ENCODE data around the gene DARS2. TPM values are rescaled to one million over a fixed set of nuclear protein-coding genes. Genes with fewer than 3 reads are reported as not detected.
"Not testable (repeated sequence)": the region's sequence is repeated elsewhere in the genome, so short reads cannot be mapped to it uniquely, and the experiment has no call there.

DARS2 gene
- total RNA-seq, 1 experiment from 2014 or later, result 11.1 TPM

DNA sequence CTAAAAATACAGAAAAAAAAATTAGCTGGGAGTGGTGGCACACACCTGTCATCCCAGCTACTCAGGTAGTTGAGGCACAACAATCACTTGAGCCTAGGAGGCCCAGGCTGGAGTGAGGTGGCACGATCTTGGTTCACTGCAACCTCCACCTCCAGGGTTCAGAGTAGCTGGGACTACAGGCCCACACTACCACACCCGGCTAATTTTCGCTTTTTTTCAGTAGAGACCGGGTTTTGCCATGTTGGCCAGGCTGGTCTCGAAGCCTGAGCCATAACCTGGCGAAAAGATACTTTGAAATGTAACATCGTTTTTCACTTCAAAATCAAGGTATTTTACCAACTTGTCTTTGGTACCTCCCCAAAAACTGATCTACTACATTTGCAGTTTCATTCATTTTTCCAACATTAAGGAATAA is 37.3 kb downstream of the DARS2 start:
- DNase-seq (ENCODE audit: low spot score), result peak; percentile 39

DNA sequence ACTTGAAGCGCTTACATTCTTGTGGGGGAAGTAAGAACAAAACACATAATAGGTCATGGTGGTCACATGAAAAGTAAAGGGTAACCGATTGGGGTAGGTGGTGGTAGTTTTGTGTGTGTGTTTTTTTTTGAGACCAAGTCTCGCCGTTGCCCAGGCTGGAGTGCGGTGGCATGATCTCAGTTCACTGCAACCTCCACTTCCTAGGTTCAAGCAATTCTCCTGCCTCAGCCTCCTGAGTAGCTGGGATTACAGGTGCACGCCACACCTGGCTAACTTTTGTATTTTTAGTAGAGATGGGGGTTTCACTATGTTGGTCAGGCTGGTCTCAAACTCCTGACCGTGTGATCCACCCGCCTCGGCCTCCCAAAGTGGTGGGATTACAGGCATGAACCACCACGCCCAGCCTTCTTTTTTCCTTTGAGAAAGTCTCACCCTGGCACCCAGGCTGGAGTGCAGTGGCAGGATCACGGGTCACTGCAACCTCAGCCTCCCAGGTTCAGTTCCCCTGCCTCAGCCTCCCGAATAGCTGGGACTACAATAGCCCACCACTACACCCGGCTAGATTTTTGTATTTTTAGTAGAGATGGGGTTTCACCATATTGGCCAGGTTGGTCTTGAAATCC is 37.8 kb downstream of the DARS2 start:
- not testable (repeated sequence) for DNase-seq (ENCODE audit: low spot score)

DNA sequence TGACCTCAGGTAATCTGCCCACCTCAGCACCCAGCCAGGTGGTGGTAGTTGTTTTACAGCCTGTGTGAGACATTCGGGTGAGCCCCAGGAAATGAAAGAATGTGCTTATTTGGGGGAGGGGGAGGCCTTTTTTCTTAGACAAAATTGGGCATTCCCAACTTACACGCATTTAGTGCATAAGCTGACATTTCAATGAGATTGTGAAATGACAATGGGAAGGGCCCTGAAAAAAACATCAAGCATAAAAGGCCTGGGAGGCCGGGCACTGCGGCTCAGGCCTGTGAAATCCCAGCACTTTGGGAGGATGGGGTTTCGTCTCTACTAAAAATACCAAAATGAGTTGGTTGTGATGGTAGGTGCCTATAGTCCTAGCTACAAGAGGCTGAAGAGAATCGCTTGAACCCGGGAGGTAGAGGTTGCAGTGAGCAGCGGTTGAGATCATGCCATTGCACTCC is 38.3 kb downstream of the DARS2 start:
- DNase-seq (ENCODE audit: low spot score), result no peak

DNA sequence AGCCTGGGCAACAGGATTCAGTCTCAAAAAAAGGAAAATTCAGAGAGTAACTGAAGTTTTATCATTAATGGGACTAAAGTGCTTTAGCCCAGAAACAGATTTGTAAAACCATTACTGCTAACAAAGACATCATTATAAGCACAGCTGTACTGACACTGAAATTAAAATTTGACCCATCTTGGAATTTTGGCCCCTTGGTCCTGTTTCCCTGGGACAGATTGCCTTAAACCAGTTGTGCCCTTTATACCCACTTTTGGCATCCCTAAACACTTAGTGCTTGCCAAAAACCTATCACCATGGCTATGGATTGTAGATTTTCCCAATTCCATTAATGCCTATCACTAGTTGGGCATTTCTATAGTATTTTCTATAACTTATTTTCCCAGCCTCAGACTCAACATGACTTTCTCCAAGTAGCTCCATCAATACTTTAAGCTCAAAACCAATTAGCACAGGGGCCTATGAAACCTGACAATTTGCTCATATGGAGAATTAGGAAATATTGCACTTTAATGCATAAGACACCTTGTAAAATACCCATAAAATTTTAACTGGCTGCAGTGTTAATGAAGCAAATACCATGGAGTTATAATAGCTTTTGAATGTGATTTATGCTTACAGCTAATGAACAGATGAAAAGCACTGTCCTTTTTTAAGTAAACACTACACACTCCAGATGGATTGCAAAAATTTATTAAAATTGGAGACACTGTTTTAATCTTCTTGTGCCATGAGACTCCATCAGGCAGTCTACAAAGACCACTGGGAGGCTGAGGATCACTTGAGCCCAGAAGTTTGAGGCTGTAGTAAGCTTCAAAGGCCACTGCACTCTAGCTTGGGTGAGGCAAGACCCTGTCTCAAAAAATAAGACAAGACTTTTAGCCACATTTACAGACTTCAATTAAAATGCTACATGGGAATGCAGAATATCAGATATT is 39.0 kb downstream of the DARS2 start:
- no peak for DNase-seq (ENCODE audit: low spot score)

DNA sequence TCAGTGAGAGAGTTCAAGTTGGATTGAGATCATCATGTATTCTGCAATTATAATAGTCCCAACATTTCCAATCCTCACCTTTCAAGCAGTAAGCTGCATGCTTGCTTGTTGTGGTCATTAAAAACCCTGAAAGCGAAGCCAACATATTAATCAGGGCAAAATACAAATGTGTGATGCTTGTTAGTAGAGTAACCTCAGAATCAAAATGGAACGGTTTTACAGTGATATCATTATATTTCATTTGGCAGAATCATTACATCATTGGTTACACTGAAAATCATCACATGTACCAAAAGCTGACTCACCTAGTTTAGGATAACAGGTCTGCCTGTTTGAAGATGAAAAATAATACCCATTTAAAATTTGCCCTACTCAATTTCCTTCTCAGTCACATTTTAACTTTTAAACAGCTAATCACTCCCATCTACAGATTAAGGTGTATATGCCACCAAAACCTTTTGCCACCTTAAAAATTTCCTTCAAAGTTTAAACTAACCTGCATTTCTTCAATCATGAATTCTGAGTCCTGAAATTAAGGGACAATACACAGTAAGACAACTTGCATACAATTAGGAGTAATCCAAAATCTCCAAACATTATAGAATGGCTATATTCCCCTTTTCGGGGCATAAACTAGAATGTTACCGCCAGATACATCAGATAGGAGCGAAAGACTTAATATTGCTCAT is 39.9 kb downstream of the DARS2 start:
- DNase-seq (ENCODE audit: low spot score), result no peak

DNA sequence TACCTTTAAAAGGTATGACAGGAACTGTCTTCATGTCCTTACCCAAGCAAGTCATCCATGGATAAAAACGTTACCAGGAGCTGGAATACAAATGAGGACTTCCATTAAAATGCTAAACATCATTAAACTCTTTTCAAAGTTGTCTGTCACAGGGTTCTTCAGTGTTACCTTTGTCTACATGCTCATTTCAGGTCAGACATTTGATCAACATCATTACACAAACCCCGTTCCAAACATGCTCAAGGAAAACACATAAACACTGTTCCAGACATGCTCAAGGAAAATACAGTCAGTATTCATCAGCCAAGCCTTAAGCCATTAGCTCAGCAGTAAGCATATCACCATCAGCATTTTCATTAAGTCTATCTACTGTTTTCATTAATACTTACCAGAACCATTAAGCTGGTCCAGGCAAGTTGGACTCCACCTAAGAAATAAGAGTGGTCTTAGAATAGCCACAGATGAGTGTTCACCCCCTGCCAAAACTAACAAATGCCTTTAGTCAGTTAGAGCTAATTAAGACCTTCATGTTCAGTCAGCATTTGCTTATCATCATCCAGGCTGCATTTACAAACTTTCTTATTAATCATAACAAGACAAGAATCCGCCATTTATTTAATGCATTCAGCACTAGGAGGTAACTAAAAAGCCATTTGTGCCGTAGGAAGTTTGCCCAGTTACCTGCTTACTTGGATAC is 41.1 kb downstream of the DARS2 start:
- no peak for DNase-seq (ENCODE audit: low spot score)

DNA sequence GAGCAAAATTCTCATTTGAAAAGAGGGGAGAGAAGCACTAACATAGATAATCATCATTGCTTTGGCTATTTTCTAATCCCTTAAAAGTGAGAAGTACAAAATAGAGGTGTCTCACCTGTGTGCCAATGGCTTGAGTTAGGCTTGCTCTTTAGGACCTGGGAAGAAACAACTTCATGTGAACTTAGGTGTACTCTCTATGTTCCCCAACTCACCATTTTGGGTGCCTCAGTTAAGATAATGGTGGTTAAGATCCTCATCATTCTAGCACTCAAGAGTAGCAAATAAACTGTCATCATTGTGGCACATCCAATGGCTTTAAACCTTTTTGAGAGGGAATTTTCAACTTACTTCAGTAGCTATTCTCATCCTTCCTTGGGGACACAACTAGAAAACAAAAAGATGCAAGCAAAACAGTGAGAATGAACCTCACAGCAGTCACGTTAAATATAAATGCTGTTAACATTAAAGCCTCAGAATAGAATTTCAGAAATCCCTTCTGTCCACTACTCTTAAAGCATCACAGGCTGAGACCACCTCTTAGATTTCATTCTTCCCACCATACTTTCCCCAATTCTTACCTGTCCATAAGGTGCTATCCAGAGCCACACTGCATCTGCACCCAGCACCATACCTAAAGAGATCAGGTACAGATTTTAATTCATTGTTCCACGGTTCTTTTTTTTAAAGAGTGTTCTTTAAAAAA is 42.1 kb downstream of the DARS2 start:
- DNase-seq (ENCODE audit: low spot score), result no peak

DNA sequence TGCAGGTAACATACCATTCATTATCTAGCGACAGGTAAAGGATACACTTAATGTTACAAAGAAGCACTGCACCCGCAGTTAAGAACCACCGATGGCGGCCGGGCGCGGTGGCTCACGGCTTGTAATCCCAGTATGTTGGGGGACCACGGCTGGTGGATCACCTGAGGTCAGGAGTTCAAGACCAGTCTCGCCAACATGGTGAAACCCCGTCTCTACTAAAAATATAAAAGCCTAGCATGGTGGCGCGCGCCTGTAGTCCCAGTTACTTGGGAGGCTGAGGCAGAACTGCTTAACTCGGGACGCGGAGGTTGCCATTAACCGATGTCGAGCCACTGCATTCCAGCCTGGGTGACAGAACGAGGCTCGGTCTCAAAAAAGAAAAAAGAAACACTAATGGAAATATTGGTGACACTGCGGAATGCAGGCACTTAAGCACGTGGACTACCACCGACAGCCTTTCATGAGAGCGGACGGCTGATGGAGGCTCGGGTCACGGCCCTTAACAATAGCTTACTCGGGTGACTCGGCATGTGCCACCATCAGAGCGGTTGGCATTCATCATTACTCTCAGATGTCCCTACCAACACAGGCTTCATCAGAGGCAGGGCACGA is 42.8 kb downstream of the DARS2 start:
- DNase-seq (ENCODE audit: low spot score), result no peak

DNA sequence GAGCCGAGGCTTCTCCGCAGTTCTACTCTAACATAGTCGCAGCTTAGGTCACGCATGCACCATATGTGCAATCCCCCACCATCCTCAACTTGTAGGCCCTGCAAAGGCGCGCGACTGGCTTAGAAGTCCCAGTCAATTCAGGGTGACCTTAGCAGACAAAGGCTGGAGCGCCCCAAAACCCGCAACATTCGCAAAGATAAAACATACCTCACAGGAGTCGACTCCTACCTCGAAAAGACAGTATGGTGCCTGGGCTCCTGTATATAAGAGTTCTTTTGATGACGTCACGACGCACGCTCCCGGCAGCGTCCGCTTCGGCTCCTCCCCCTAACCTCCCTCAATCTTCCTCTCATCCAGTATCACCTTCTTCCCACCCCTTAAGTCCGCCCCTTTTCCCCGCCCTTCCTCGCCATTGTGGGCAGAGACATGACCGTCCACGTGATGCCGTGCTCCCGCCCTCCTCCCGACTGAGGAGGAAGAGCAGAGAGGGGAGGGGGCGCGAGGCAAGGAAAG is 43.3 kb downstream of the DARS2 start, which contains the start of gene GAS5:
TSS of gene GAS5 (minus strand) at position 237 of the 513 bp plus-strand sequence.
- DNase-seq (ENCODE audit: low spot score), result peak; percentile 99

DNA sequence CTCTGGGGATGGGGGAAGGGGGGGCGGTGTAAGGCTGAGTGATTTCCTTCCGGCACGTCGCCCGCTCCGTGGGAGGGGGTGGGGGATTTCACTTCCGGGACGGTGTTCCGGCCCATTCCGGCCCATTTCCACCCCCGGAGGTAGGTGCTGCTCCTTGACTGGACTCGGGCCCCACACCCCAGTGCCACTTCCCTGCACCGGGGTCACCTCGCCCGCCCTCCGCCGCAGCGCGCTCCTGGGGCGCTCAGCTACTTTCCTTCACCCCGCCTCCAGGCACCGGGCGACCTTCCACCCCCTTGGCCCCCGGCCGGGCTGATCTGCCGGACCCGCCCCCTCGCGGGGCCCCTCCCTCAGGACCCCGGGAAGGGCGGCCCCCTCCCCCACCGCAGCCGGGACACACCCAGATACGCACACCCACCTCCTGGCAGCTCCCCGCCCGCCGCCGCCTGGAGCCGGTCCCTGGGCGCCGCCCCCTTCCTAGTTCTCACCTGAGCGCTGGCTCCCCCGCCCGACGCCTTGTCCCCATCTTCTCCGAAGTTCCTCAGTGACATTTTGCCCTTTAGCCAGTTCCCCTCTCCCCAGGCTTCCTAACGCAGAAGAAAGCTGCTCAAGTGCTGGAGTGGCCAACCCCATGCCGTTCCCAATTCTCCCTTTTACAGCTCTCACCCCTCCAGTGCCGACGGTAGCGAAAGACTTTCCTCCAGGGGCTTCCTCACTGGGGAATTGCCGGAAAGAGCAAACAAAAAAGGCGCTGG is 44.0 kb downstream of the DARS2 start, which contains the start of gene ZBTB37:
TSS of gene ZBTB37 (plus strand) at position 115 of the 755 bp plus-strand sequence. CDS start 1,846 bp downstream, outside the sequence.
- peak; percentile 91 for DNase-seq (ENCODE audit: low spot score)

DNA sequence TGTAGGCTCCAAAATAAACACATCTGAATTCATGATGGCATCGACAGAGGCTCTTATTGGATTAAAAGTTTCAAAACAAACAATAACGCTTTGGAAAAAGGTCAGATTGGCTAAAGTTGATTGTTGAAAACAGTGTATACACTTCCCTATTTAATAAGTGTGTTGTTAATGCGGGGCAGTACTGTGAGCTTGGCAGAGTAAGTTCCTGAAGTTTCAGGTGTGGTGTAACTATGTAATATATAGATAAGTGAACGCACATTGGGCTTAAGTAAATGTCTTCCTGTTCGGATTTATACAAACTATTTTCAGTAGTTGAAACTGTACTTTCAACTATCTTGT is 44.5 kb downstream of the DARS2 start:
- DNase-seq (ENCODE audit: low spot score), result peak; percentile 67

DNA sequence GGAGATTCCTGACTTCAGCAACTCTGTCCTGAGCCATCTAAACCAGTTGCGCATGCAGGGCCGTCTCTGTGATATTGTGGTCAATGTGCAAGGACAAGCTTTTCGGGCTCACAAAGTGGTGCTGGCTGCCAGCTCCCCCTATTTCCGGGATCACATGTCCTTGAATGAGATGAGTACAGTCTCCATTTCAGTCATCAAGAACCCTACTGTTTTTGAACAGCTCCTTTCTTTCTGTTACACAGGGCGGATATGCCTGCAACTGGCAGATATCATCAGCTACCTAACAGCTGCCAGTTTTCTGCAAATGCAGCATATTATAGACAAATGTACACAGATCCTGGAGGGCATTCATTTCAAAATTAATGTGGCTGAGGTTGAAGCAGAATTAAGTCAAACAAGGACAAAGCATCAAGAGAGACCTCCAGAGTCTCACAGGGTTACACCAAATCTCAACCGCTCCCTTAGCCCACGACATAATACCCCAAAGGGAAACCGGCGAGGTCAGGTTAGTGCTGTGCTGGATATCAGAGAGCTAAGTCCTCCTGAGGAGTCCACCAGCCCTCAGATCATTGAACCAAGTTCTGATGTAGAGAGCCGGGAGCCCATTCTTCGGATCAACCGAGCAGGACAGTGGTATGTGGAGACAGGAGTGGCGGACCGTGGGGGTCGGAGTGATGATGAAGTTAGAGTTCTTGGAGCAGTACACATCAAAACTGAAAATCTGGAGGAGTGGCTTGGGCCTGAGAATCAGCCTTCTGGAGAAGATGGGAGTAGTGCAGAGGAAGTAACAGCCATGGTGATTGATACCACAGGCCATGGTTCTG is 46.0 kb downstream of the DARS2 start:
- DNase-seq (ENCODE audit: low spot score), result no peak

DNA sequence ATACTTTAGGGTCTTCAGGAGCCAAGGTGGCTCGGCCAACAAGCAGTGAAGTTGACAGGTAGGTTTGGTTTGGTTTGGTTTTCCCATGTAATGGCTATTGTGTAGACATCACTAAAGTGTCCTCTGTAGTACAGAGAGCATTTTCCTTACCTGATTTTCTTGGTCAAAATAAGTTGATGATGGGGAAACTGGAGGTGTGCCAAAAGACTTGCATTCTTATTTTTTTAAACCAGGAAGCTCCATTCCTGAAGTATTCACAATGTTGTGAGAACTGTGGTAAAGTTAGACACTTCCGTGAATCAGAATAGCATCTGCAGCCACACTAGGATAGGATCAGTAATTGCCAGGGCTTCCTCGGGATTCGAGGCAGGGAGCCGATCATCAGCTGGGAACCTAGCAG is 46.6 kb downstream of the DARS2 start:
- DNase-seq (ENCODE audit: low spot score), result no peak

DNA sequence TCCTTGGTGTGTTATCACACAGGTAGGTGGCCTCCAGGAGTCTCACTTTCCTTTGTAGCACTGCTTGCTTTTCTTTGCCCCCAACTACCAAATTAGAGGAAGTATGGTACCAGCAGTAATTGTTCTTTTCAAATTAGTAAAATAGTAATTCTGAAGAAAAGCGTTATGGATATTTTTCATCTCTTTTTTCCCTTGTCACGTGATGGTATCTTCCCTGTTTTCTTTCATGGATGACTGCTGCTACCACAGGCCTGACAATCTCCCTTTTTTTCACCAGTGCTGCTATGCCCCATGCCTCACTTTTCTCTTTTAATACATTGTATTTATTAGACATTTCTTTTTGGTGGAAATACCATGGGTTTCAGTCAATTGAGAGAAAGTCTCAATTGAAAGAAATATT is 47.0 kb downstream of the DARS2 start:
- DNase-seq (ENCODE audit: low spot score), result no peak

DNA sequence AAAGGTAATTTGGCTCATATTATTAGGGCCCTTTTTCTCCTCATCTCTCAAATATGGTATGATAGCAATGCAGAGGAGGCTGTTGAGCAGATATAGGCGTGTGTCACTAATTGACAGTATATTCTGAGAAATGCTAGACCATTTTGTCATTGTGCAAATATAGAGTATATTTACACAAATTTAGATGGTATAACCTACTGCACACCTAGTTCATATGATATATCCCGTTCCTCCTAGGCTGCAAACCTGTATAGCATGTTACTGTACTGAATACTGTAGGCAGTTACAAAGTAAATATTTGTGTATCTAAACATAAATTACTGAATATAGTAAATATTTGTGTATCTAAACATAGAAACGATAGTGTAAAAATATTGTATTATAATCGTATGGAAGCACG is 52.3 kb downstream of the DARS2 start:
- no peak for DNase-seq (ENCODE audit: low spot score)

DNA sequence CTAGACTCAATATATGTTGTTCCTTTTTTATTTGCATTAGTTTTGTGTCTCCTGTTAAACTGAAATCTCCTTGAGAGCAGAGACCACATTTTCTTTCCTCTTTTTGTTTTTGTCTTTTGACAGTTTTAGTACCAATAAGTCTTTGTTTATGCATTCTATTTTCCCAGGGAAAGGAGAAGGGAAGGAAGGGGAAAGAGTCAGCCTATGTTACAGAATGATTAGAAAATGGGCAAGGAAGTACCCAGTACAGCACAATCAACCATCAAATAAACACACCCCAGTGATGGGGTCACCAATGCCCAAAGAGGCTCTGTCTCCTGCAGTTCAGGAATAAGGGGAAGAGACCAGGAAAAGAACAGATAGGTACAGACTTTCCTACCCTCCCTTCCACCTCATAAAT is 53.8 kb downstream of the DARS2 start:
- no peak for DNase-seq (ENCODE audit: low spot score)

DNA sequence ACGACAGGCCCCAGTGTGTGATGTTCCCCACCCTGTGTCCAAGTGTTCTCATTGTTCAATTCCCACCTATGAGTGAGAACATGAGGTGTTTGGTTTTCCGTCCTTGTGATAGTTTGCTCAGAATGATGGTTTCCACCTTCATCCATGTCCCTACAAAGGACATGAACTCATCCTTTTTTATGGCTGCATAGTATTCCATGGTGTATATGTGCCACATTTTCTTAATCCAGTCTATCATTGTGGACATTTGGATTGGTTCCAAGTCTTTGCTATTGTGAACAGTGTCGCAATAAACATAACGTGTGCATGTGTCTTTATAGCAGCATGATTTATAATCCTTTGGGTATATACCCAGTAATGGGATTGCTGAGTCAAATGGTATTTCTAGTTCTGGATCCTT is 56.6 kb downstream of the DARS2 start:
- not testable (repeated sequence) for DNase-seq (ENCODE audit: low spot score)

DNA sequence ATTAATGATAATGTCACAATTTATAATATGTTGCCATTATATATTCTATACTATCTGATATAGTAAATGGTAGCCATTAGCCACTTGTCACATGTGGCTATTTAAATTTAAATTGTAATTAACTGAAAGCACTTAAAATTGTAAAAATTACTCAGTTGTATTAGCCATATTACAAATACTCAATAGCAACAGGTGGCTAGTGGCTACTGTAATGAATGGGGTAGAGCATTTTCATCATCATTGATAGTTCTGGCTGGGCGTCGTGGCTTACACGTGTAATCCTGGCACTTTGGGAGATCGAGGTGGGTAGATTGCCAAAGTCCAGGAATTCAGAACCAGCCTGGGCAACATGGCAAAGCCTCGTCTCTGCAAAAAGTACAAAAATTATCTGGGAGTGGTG is 60.2 kb downstream of the DARS2 start:
- no peak for DNase-seq (ENCODE audit: low spot score)
